ENCODE measurements around the gene ANKRD39. TPM values are rescaled to one million over a fixed set of nuclear protein-coding genes. Genes with fewer than 3 reads are reported as not detected.

Gene ANKRD39
- total and polyA plus RNA-seq, 10 of the 15 experiments (the other 5 are each of a cell fraction or from before 2014, with no cell fraction given) = 7.4 to 36.2 (median 23.7) TPM

DNA sequence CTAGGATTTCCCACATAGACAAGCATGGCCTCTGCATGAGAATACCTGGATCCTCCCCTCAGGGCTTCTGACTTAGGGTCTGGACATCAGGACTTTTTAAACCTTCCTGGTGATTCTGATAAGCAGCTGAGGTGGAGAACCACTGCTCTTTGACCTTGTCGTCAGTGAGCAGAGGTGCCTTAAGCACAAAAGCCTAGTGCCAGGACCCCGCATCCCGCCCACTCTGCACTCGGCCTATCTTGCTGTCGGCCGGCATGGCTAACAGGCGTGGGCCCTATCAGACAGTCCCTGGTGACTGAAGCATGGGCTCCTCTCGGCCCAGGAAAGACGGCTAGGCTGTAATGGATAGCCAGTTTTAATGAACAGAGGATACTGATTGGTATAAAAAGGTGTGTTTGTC is 20.2 kb downstream of the ANKRD39 start:
- BruUV-seq (replicated peaks) = no TSS peak
- Histone ChIP-seq H4K20me1 (ENCODE audit: control insufficient read depth, insufficient read depth) (no peaks in the 10 kb centered on the region), H3K27ac (ENCODE audit: control insufficient read depth, insufficient read depth) (no peak overlapping the region), H3K27me3 (replicated peaks in 1 of 2; ENCODE audit: control insufficient read depth in 2 of 2, insufficient read depth in 2 of 2, low read length in 1 of 2) (no peaks in the 10 kb centered on the region), H3K4me3 (no peak overlapping the region), H2AFZ (ENCODE audit: control insufficient read depth, low read depth, low read length) (no peak overlapping the region), H3K4me1 (ENCODE audit: control insufficient read depth, insufficient read depth, low read length) (peaks cover 9% of the 10 kb centered on the region), H3K79me2 (ENCODE audit: control insufficient read depth, insufficient read depth, low read length) (no peaks in the 10 kb centered on the region), H3K4me2 (ENCODE audit: control insufficient read depth, insufficient read depth) (no peak overlapping the region), H3K36me3 (ENCODE audit: control insufficient read depth in 2 of 2, insufficient read depth in 2 of 2, low read length in 1 of 2) (peaks cover 4 to 7% of the 10 kb centered on the region in 2 experiments), H3K9me3 (replicated peaks; ENCODE audit: control insufficient read depth, insufficient read depth, low read length) (no peaks in the 10 kb centered on the region), H3K9ac (ENCODE audit: control insufficient read depth, insufficient read depth, low read length) (no peak overlapping the region)
- ATAC-seq = no peak
- FAIRE-seq = no peak
- DNase-seq (ENCODE audit: low read depth, low spot score) = no peak
- intact Hi-C loops (cut with micrococcal nuclease; ENCODE audit: unreplicated experiment) = no loop called here
- ChIA-PET RAD21 (ENCODE audit: unreplicated experiment) (interaction anchor here (1.2 kb wide), 1 partner anchor 20 kb away, joined by 3 read pairs; the partner anchor contains the start of gene ANKRD39), CTCF (no interaction called here), POLR2A (no interaction called here), SMC1A (ENCODE audit: uncharacterized antibody, unreplicated experiment) (no interaction called here)
- WGBS (ENCODE audit: insufficient coverage, insufficient replicate concordance, low lambda C conversion rate, missing lambda C conversion rate) = over 99% methylated on average over 9 of the region's 9 CpGs
- in situ Hi-C loops (cut with MboI) = no loop called here
- TF ChIP-seq BCLAF1 (IDR thresholded peaks at IDR 0.05) (no peak), POU2F2 (IDR thresholded peaks at IDR 0.05; ENCODE audit: borderline replicate concordance, low read depth, low read length) (no peak), HDGF (IDR thresholded peaks at IDR 0.05) (no peak), SUPT20H (IDR thresholded peaks at IDR 0.05; ENCODE audit: borderline replicate concordance, control insufficient read depth, low read depth, low read length) (no peak), CBX5 (IDR thresholded peaks at IDR 0.05; ENCODE audit: low read depth) (no peak), IKZF2 (IDR thresholded peaks at IDR 0.05) (no peak), FOXM1 (IDR thresholded peaks at IDR 0.05; ENCODE audit: low read depth, low read length) (no peak), MTA3 (IDR thresholded peaks at IDR 0.05; ENCODE audit: borderline replicate concordance, low read length) (no peak), CREB1 (IDR thresholded peaks at IDR 0.05; ENCODE audit: low read depth) (no peak), SKIL (IDR thresholded peaks at IDR 0.05; ENCODE audit: low read depth, poor library complexity, severe bottlenecking) (no peak)
- TF ChIP-seq, protein P1, sequence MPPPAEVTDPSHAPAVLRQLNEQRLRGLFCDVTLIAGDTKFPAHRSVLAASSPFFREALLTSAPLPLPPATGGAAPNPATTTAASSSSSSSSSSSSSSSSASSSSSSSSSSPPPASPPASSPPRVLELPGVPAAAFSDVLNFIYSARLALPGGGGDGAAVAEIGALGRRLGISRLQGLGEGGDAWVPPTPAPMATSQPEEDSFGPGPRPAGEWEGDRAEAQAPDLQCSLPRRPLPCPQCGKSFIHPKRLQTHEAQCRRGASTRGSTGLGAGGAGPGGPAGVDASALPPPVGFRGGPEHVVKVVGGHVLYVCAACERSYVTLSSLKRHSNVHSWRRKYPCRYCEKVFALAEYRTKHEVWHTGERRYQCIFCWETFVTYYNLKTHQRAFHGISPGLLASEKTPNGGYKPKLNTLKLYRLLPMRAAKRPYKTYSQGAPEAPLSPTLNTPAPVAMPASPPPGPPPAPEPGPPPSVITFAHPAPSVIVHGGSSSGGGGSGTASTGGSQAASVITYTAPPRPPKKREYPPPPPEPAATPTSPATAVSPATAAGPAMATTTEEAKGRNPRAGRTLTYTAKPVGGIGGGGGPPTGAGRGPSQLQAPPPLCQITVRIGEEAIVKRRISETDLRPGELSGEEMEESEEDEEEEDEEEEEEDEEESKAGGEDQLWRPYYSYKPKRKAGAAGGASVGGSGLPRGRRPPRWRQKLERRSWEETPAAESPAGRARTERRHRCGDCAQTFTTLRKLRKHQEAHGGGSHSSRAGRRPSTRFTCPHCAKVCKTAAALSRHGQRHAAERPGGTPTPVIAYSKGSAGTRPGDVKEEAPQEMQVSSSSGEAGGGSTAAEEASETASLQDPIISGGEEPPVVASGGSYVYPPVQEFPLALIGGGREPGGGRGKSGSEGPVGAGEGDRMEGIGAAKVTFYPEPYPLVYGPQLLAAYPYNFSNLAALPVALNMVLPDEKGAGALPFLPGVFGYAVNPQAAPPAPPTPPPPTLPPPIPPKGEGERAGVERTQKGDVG (CRISPR knock-in tag; IDR thresholded peaks at IDR 0.05) = no peak
- TF ChIP-seq, protein P2, sequence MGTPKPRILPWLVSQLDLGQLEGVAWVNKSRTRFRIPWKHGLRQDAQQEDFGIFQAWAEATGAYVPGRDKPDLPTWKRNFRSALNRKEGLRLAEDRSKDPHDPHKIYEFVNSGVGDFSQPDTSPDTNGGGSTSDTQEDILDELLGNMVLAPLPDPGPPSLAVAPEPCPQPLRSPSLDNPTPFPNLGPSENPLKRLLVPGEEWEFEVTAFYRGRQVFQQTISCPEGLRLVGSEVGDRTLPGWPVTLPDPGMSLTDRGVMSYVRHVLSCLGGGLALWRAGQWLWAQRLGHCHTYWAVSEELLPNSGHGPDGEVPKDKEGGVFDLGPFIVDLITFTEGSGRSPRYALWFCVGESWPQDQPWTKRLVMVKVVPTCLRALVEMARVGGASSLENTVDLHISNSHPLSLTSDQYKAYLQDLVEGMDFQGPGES (IDR thresholded peaks at IDR 0.05) = no peak

All from GM12878 (cell line).